HG02943 (cell line): ENCODE data around the gene IFTAP.

Experiments used
- ATAC-seq: cut with Tn5 transposase; IDR thresholded peaks from one replicate; pipeline ENCODE4 v1.9.1; 2021; ENCODE audit warnings: mild to moderate bottlenecking, low read depth, moderate library complexity; ENCODE audit not compliant: unreplicated experiment

Gene IFTAP

GRCh38 chr11:36596880-36597279, 2.6 kb downstream of the IFTAP start:
- no peak for ATAC-seq

- ATAC-seq, result no peak
These were observed 3.7 kb downstream of the IFTAP start, which contains the start of gene RAG2 for GRCh38 chr11:36598051-36598450. TSS of gene RAG2 (minus strand) at chr11:36598236. CDS start at chr11:36594168, 4,068 bp downstream.

GRCh38 chr11:36600180-36600579, 5.9 kb downstream of the IFTAP start:
- no peak for ATAC-seq

- no peak for ATAC-seq
These were observed 6.9 kb downstream of the IFTAP start for GRCh38 chr11:36601155-36601554.

GRCh38 chr11:36602135-36602534, 7.8 kb downstream of the IFTAP start:
- ATAC-seq, result no peak

GRCh38 chr11:36605221-36606216, 11.2 kb downstream of the IFTAP start:
- ATAC-seq, result no peak

- no peak for ATAC-seq
These were observed 14.3 kb downstream of the IFTAP start for GRCh38 chr11:36608491-36609199.

GRCh38 chr11:36609383-36609782, 15.1 kb downstream of the IFTAP start:
- ATAC-seq, result no peak

GRCh38 chr11:36615826-36616225, 21.5 kb downstream of the IFTAP start:
- no peak for ATAC-seq

GRCh38 chr11:36617543-36618362, 23.5 kb downstream of the IFTAP start:
- ATAC-seq, result no peak

- ATAC-seq, result no peak
These were observed 24.2 kb downstream of the IFTAP start for GRCh38 chr11:36618363-36619047.

- ATAC-seq, result no peak
These were observed 25.2 kb downstream of the IFTAP start for GRCh38 chr11:36619502-36619901.

GRCh38 chr11:36620246-36620645, 25.9 kb downstream of the IFTAP start:
- ATAC-seq, result no peak

- no peak for ATAC-seq
These were observed 28.3 kb downstream of the IFTAP start for GRCh38 chr11:36622431-36623136.

GRCh38 chr11:36623494-36623893, 29.2 kb downstream of the IFTAP start:
- ATAC-seq, result no peak

GRCh38 chr11:36627006-36627405, 32.7 kb downstream of the IFTAP start:
- ATAC-seq, result no peak

GRCh38 chr11:36627471-36627870, 33.2 kb downstream of the IFTAP start:
- ATAC-seq, result no peak

- no peak for ATAC-seq
These were observed 33.8 kb downstream of the IFTAP start for GRCh38 chr11:36628141-36628540.

GRCh38 chr11:36628765-36629244, 34.5 kb downstream of the IFTAP start:
- no peak for ATAC-seq
